ENCODE measurements around the gene CBX1.
A peak's percentile ranks its signal among the peaks of the same experiment; 100 is the strongest.

CBX1 gene

DNA sequence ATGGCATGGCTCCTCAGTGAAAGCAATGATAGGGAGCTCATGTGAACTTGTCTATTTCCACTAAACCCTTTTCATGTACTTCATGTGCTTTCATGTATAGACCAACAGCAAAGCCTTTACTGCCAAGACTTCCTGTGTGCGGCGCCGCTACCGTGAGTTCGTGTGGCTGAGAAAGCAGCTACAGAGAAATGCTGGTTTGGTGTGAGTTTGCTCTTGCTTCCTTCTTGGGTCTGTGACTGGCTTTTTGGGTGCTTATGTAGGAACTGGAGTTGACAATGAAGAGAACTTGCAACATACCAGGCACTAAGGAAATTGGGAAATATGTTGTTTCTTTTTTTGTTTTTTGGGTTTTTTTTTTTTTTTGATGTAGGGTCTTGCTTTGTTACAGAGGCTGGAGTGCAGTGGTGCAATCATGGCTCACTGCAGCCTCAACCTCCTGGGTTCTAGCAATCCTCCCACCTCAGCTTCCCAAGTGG lies 12.0 kb upstream of the CBX1 start:
- Histone ChIP-seq H3K4me3 (ENCODE audit: low read depth, low read length) (no peak overlapping the region), H3K4me1 (peaks cover 3% of the 10 kb centered on the region), H3K27me3 (no peaks in the 10 kb centered on the region)

DNA sequence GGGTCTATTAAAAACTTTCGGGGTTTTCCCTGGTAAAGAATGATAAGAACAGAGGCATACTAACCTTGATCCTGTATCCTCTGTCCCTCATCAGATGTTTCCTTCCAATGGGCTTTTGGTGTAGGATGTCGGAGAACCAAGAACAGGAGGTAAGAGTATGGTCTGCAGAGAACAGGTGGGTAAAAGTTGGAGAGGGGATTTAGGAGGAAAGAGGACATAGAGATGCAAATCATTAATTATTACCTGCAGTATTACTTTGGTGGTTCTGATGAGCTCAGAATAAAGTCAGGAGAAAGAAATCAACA lies 10.6 kb upstream of the CBX1 start:
- no peaks in the 10 kb centered on the region for H3K27me3 ChIP-seq
- H3K9me3 ChIP-seq = no peaks in the 10 kb centered on the region
- TF ChIP-seq, protein P1, sequence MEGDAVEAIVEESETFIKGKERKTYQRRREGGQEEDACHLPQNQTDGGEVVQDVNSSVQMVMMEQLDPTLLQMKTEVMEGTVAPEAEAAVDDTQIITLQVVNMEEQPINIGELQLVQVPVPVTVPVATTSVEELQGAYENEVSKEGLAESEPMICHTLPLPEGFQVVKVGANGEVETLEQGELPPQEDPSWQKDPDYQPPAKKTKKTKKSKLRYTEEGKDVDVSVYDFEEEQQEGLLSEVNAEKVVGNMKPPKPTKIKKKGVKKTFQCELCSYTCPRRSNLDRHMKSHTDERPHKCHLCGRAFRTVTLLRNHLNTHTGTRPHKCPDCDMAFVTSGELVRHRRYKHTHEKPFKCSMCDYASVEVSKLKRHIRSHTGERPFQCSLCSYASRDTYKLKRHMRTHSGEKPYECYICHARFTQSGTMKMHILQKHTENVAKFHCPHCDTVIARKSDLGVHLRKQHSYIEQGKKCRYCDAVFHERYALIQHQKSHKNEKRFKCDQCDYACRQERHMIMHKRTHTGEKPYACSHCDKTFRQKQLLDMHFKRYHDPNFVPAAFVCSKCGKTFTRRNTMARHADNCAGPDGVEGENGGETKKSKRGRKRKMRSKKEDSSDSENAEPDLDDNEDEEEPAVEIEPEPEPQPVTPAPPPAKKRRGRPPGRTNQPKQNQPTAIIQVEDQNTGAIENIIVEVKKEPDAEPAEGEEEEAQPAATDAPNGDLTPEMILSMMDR (IDR thresholded peaks at IDR 0.05; ENCODE audit: low read depth, low read length) = no peak
- peaks cover 3% of the 10 kb centered on the region for H3K4me1 ChIP-seq
- no peak for DNase-seq
- no peak overlapping the region for H3K4me3 ChIP-seq (ENCODE audit: low read depth, low read length)
- H3K36me3 ChIP-seq = peaks cover 9% of the 10 kb centered on the region; the same call in 1 of the 2 replicates

More for the DNA sequence above, 12.0 kb upstream of the CBX1 start:
- TF ChIP-seq, protein P1 (IDR thresholded peaks at IDR 0.05; ENCODE audit: low read depth, low read length) = no peak
- Histone ChIP-seq H3K9me3 (no peaks in the 10 kb centered on the region), H3K36me3 (peaks cover 16% of the 10 kb centered on the region)
- DNase-seq = no peak

DNA sequence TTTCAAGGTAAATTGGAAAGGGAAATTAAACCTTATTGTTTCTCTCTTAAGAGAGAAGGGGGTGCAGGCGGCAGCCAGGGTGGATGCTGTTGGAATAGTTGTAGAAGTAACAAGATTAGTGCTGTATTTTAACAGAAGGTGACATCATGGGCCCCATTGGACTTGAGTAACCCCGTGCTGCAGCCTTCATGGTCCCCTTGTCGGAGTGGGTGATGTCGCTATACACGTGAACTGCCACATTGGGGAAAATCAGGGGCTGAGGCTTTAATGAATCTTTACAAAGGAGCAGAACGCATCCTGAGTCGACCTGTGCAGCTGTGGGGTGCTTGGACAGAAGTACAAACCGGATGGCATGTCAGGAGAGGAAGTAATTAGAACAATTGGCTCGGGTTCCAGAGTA lies 9.5 kb upstream of the CBX1 start:
- TF ChIP-seq, protein P1 (IDR thresholded peaks at IDR 0.05; ENCODE audit: low read depth, low read length) = no peak
- H3K4me1 ChIP-seq = peaks cover 3% of the 10 kb centered on the region
- H3K9me3 ChIP-seq = no peaks in the 10 kb centered on the region
- no peak for DNase-seq
- H3K36me3 ChIP-seq = peaks cover 5% of the 10 kb centered on the region; the same call in 1 of the 2 replicates
- no peaks in the 10 kb centered on the region for H3K27me3 ChIP-seq
- no peak overlapping the region for H3K4me3 ChIP-seq (ENCODE audit: low read depth, low read length)

DNA sequence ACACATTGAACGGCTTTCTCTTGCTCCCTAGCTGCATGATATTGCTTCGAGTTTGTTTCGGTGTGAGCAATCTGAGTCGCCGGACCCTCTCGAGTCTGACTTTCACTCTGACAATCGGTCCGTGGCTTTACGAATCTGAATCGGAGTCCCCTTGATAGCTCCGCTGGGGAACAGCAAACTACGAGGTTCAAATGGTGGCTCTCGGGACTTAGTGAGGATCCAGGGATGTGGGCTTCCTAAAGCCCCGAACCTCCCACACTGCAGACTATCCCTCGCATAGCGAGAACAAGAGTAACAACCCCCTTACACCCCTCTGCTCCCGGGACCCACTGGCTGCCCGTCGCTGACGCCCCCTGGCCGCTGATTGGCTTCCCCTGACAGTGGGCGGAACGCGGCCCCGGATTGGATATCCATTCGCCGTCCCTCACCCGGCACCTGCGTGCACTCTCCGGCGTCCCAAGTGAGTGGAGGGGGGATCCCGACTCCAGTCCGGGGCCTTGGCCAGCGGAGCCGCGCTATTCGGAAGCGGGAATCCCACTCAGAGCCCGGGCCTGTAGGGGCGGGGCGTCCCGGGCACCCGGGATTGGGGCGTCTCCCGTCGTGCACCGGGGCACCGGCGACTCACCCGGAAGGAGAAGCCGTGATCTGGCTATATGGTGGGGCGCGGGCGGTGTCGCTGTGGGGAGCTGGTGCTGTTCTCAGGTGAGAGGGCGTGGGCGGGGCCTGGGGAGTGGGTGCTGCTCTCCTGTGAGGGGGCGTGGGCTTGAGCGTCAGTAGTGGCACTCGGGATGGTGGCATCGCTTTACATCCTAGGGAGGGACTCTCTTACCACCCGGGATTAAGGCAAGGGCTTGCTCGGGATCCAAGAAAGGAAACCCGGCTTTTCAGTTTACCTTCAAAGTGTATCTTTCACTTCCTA lies 6.1 kb upstream of the CBX1 start, which contains the start of gene SNX11:
SNX11 (plus strand) TSS at position 630 of the 919 bp plus-strand sequence. CDS start 4,278 bp downstream, outside the sequence.
- Histone ChIP-seq H3K4me3 (ENCODE audit: low read depth, low read length) (peak within 1 kb of the TSS; percentile 98), H3K9me3 (no peaks in the 10 kb centered on the region), H3K4me1 (peaks cover 3% of the 10 kb centered on the region), H3K27me3 (no peaks in the 10 kb centered on the region), H3K36me3 (no peaks in the 10 kb centered on the region)
- TF ChIP-seq, protein P1 (IDR thresholded peaks at IDR 0.05; ENCODE audit: low read depth, low read length) = no peak
- DNase-seq = peak; percentile 95

DNA sequence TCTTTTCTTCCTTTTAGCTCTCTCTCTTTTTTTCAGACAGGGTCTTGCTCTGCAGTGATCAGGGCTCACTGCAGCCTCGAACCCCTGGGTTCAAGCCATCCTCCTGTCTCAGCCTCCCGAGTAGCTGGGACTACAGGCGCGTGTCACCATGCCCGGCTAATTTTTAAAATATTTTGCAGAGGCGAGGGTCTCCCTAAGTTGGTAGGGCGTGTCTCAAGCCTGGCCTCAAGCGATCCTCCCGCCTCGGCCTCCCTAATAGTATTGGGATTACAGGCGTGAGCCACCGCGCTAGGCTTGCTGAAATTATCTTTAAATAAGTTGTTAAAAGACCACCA lies 5.5 kb upstream of the CBX1 start:
- TF ChIP-seq, protein P1 (IDR thresholded peaks at IDR 0.05; ENCODE audit: low read depth, low read length) = no peak
- Histone ChIP-seq H3K9me3 (no peaks in the 10 kb centered on the region), H3K36me3 (no peaks in the 10 kb centered on the region), H3K27me3 (no peaks in the 10 kb centered on the region), H3K4me1 (peaks cover 3% of the 10 kb centered on the region), H3K4me3 (ENCODE audit: low read depth, low read length) (peak overlapping the region; percentile 98)
- DNase-seq = no peak

DNA sequence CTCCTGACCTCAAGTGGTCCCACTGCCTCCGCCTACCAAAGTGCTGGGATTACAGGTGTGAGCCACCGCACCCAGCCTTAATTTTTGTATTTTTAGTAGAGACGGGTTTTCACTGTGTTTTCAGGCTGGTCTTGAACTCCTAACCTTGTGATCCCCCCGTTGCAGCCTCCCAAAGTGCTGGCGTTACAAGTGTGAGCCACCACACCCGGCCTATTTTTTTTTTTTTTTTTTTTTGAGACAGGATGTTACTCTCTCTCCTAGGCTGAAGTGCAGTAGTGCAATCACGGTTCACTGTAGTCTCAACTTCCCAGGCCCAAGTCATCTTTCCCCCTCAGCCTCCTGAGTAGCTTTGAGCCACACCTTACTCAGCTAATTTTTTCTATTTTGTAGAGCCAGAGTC lies 3.2 kb upstream of the CBX1 start:
- no peaks in the 10 kb centered on the region for H3K4me1 ChIP-seq
- no peak for DNase-seq
- TF ChIP-seq, protein P1 (IDR thresholded peaks at IDR 0.05; ENCODE audit: low read depth, low read length) = no peak
- no peaks in the 10 kb centered on the region for H3K27me3 ChIP-seq
- H3K9me3 ChIP-seq = no peaks in the 10 kb centered on the region
- no peak overlapping the region for H3K4me3 ChIP-seq (ENCODE audit: low read depth, low read length)
- H3K36me3 ChIP-seq = no peaks in the 10 kb centered on the region

Data from BE2C (cell line).